HG03520 (cell line): ENCODE measurements around the gene COL2A1.

ENCODE experiments used
- ATAC-seq: cut with Tn5 transposase; IDR thresholded peaks from one replicate; pipeline ENCODE4 v1.9.1; 2021; ENCODE audit warnings: mild to moderate bottlenecking, moderate library complexity; ENCODE audit not compliant: unreplicated experiment

COL2A1 gene

GRCh38 chr12:48004053-48004941 lies at the start of gene COL2A1:
Gene COL2A1 (minus strand): TSS chr12:48004476. CDS start chr12:48004321, 155 bp downstream.
- no peak for ATAC-seq

GRCh38 chr12:48053883-48054282 lies 49.6 kb upstream of the COL2A1 start:
- no peak for ATAC-seq

GRCh38 chr12:48053122-48053521 lies 48.8 kb upstream of the COL2A1 start:
- no peak for ATAC-seq

- no peak for ATAC-seq
Measured at GRCh38 chr12:48051681-48052080, 47.4 kb upstream of the COL2A1 start.

- no peak for ATAC-seq
Measured at GRCh38 chr12:48050174-48050573, 45.9 kb upstream of the COL2A1 start.

GRCh38 chr12:48045965-48046518 lies 41.8 kb upstream of the COL2A1 start:
- ATAC-seq, result no peak

- ATAC-seq, result no peak
Measured at GRCh38 chr12:48045061-48045846, 41.0 kb upstream of the COL2A1 start.

- no peak for ATAC-seq
Measured at GRCh38 chr12:48044396-48044795, 40.1 kb upstream of the COL2A1 start.

- no peak for ATAC-seq
Measured at GRCh38 chr12:48043771-48044170, 39.5 kb upstream of the COL2A1 start.

- no peak for ATAC-seq
Measured at GRCh38 chr12:48041591-48042423, 37.5 kb upstream of the COL2A1 start.

- ATAC-seq, result no peak
Measured at GRCh38 chr12:48040354-48040753, 36.1 kb upstream of the COL2A1 start.

GRCh38 chr12:48039151-48039550 lies 34.9 kb upstream of the COL2A1 start:
- ATAC-seq, result no peak

GRCh38 chr12:48038085-48038484 lies 33.8 kb upstream of the COL2A1 start:
- ATAC-seq, result no peak

- ATAC-seq, result no peak
Measured at GRCh38 chr12:48037267-48037915, 33.1 kb upstream of the COL2A1 start.

GRCh38 chr12:48036818-48037217 lies 32.5 kb upstream of the COL2A1 start:
- no peak for ATAC-seq

- no peak for ATAC-seq
Measured at GRCh38 chr12:48034835-48035805, 30.8 kb upstream of the COL2A1 start.

- no peak for ATAC-seq
Measured at GRCh38 chr12:48033451-48033850, 29.2 kb upstream of the COL2A1 start.

- ATAC-seq, result no peak
Measured at GRCh38 chr12:48032597-48032996, 28.3 kb upstream of the COL2A1 start.
